ENCODE data around the gene PIP4K2B. TPM values are rescaled to one million over a fixed set of nuclear protein-coding genes. Genes with fewer than 3 reads are reported as not detected.

Gene PIP4K2B
- total and polyA plus RNA-seq, 9 of the 15 experiments (the other 6 are each of a cell fraction or from before 2014, with no cell fraction given): 3.7 to 29.9 (median 23.0) TPM

DNA sequence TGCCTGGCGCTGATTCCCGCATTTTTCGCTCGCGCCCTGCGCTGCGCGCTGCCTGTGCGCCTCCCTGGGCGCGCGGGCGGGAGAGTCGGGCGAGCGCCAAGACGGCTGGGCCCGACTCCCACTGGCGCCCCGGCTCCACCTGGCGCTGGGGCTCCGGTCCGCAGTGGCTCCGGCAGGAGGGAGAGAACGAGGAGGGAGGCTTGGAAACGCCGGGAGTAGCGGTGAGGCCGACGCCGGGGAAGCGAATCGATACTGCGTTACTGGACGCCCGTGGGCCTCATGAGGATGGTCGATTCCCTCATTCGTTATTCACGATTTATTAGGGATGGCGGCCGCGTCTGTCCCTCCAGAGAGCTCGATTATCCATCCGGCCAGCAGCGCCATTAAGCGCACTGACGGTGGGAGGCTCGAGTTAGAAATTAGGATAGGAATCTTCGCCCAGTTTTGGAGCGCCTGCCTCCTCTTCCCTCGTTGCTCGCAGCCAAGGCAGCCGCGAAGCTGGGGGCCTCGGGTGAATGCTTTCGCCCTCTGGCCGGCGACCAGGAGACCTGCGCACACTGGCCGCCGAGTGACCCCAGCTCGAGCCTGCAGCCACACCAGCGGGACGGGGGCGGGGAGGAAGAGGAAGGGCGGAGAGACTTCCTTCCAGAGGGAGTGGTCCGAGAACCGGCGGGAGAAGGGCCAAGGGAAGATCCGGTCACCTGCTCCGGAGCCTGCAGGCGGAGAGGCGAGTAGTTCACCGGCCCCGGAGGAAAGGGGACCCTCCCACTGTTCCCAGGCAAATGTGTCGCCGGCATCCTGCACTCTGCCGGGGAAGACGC, 49.9 kb downstream of the PIP4K2B start (continued):
- TF ChIP-seq, protein P1, sequence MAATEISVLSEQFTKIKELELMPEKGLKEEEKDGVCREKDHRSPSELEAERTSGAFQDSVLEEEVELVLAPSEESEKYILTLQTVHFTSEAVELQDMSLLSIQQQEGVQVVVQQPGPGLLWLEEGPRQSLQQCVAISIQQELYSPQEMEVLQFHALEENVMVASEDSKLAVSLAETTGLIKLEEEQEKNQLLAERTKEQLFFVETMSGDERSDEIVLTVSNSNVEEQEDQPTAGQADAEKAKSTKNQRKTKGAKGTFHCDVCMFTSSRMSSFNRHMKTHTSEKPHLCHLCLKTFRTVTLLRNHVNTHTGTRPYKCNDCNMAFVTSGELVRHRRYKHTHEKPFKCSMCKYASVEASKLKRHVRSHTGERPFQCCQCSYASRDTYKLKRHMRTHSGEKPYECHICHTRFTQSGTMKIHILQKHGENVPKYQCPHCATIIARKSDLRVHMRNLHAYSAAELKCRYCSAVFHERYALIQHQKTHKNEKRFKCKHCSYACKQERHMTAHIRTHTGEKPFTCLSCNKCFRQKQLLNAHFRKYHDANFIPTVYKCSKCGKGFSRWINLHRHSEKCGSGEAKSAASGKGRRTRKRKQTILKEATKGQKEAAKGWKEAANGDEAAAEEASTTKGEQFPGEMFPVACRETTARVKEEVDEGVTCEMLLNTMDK (IDR thresholded peaks at IDR 0.05; ENCODE audit: borderline replicate concordance, insufficient read depth, low read depth, low read length, poor library complexity, severe bottlenecking): no peak
- no peak for TF ChIP-seq DIDO1 (tag; IDR thresholded peaks at IDR 0.05; ENCODE audit: low read depth)
- TF ChIP-seq ZNF644 (tag; IDR thresholded peaks at IDR 0.05; ENCODE audit: low read depth): no peak
- TF ChIP-seq, protein P2, sequence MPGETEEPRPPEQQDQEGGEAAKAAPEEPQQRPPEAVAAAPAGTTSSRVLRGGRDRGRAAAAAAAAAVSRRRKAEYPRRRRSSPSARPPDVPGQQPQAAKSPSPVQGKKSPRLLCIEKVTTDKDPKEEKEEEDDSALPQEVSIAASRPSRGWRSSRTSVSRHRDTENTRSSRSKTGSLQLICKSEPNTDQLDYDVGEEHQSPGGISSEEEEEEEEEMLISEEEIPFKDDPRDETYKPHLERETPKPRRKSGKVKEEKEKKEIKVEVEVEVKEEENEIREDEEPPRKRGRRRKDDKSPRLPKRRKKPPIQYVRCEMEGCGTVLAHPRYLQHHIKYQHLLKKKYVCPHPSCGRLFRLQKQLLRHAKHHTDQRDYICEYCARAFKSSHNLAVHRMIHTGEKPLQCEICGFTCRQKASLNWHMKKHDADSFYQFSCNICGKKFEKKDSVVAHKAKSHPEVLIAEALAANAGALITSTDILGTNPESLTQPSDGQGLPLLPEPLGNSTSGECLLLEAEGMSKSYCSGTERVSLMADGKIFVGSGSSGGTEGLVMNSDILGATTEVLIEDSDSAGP (CRISPR knock-in tag; IDR thresholded peaks at IDR 0.05): no peak
- TF ChIP-seq ZNF77 (CRISPR knock-in tag; IDR thresholded peaks at IDR 0.05): no peak
- 0 out of 2 replicates have a peak, but pooled peaks have one; percentile 2 for TF ChIP-seq JUND (IDR thresholded peaks at IDR 0.05; ENCODE audit: borderline replicate concordance, low read depth, low read length)
- TF ChIP-seq JUND (tag; IDR thresholded peaks at IDR 0.05; ENCODE audit: borderline replicate concordance, low read depth, low read length): peak; percentile 13; the same call in 1 of the 3 replicates
- no peak for TF ChIP-seq ZNF311 (CRISPR knock-in tag; IDR thresholded peaks at IDR 0.05)
- no peak for TF ChIP-seq NR1H2 (CRISPR knock-in tag; IDR thresholded peaks at IDR 0.05)
- no peak for TF ChIP-seq ZNF197 (CRISPR knock-in tag; IDR thresholded peaks at IDR 0.05; ENCODE audit: low read depth)
- TF ChIP-seq, protein P3, sequence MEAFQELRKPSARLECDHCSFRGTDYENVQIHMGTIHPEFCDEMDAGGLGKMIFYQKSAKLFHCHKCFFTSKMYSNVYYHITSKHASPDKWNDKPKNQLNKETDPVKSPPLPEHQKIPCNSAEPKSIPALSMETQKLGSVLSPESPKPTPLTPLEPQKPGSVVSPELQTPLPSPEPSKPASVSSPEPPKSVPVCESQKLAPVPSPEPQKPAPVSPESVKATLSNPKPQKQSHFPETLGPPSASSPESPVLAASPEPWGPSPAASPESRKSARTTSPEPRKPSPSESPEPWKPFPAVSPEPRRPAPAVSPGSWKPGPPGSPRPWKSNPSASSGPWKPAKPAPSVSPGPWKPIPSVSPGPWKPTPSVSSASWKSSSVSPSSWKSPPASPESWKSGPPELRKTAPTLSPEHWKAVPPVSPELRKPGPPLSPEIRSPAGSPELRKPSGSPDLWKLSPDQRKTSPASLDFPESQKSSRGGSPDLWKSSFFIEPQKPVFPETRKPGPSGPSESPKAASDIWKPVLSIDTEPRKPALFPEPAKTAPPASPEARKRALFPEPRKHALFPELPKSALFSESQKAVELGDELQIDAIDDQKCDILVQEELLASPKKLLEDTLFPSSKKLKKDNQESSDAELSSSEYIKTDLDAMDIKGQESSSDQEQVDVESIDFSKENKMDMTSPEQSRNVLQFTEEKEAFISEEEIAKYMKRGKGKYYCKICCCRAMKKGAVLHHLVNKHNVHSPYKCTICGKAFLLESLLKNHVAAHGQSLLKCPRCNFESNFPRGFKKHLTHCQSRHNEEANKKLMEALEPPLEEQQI (IDR thresholded peaks at IDR 0.05): no peak
- TF ChIP-seq NR2C1 (IDR thresholded peaks at IDR 0.05): no peak
- TF ChIP-seq NR2C1 (tag; IDR thresholded peaks at IDR 0.05): no peak
- TF ChIP-seq, protein P4, sequence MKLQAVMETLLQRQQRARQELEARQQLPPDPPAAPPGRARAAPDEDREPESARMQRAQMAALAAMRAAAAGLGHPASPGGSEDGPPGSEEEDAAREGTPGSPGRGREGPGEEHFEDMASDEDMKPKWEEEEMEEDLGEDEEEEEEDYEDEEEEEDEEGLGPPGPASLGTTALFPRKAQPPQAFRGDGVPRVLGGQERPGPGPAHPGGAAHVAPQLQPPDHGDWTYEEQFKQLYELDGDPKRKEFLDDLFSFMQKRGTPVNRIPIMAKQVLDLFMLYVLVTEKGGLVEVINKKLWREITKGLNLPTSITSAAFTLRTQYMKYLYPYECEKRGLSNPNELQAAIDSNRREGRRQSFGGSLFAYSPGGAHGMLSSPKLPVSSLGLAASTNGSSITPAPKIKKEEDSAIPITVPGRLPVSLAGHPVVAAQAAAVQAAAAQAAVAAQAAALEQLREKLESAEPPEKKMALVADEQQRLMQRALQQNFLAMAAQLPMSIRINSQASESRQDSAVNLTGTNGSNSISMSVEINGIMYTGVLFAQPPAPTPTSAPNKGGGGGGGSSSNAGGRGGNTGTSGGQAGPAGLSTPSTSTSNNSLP (IDR thresholded peaks at IDR 0.05; ENCODE audit: borderline replicate concordance, low read depth, low read length): no peak
- no peak for TF ChIP-seq PRMT5 (CRISPR knock-in tag; IDR thresholded peaks at IDR 0.05)
- TF ChIP-seq ZNF431 (CRISPR knock-in tag; IDR thresholded peaks at IDR 0.05): no peak
- peak; percentile 89 for TF ChIP-seq SUPT5H (IDR thresholded peaks at IDR 0.05)
- TF ChIP-seq HNRNPK (IDR thresholded peaks at IDR 0.05; ENCODE audit: low read depth, low read length, poor library complexity, severe bottlenecking): no peak
- peak; percentile 93 for TF ChIP-seq POLR2H (tag; IDR thresholded peaks at IDR 0.05; ENCODE audit: low read depth)
- no peak for TF ChIP-seq ZNF175 (CRISPR knock-in tag; IDR thresholded peaks at IDR 0.05; ENCODE audit: low read depth)
- TF ChIP-seq ZNF184 (CRISPR knock-in tag; IDR thresholded peaks at IDR 0.05): no peak
